ENCODE data around the gene LRRFIP1.

Gene LRRFIP1

DNA sequence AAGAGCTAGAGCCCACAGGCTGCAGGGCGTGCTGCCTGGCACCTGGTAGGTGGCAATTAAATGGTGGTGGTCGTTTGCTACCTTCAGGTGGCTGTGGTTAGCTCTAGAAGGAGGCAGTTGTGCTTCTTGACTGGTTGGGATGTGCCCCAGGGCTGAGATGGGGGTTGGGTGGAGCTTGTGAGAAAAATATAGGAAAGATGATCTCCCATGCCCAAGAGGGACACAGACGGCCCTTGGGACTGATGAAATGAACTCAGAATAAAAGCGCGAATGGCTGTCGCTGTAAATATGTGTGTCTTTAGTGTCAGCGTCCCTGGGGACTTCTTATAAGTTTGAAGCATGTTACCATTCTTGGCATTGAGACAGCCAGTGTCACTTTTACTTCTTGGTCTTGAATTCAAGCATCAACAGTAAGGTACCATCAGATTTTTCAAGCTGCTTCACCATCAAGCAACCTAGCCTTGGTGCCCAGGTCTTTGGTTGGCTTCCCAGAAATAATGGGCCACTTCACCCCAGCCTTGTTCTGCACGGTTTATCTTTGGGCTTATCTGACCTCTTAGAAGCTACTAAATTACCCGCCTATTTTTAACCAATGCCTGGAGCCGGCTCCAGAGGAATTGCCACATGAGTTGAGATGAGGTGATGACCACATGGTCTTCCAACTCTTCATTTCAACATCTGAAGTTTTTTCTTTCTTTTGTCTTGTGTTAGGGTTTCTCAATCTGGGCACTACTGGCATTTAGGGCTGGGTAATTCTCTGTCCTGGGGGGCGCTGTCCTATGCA is 11.9 kb downstream of the LRRFIP1 start:
- DNase-seq (ENCODE audit: low spot score): no peak

DNA sequence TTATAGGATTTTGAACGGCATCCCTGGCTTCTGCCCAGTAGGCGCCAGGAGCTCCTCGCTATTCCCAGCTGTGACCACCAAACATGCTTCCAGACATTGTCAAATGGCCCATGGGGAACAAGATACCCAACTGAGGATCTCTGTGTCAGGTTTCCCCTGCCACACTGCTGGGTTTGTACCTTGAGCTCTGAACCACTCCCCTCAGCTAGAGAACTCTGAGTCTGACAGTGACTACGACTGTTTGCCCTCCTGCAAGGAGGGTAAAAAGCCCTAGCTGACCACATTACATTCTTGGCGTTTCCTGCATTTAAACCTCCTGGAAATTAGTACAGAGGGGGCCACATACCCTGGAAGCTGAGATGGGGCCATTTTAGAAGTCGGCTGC is 12.4 kb downstream of the LRRFIP1 start:
- no peak for DNase-seq (ENCODE audit: low spot score)

DNA sequence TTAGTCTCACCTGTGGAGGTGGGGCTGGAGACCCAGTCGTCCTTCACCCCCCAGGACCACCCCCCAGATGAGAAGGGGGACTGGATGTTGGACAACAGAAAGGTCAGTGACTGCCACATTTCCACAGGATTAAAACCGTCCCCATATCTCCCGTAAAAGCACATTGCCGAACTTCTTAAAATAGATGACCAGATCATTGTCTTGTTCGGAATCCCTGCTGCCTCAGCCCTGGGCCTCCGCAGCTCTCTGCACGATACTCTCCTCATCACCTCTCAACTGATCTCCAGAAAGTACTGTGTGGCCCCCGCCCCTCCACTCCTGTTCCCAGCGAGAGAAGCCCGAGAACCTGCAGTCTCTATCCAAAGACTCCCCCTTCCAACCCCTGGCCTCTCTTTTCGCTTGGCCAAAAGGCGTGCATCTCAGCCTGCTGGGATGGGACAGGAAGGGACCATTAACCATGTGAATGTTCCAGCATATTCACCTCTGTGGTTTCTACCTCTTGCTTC is 13.2 kb downstream of the LRRFIP1 start:
- no peak for DNase-seq (ENCODE audit: low spot score)

DNA sequence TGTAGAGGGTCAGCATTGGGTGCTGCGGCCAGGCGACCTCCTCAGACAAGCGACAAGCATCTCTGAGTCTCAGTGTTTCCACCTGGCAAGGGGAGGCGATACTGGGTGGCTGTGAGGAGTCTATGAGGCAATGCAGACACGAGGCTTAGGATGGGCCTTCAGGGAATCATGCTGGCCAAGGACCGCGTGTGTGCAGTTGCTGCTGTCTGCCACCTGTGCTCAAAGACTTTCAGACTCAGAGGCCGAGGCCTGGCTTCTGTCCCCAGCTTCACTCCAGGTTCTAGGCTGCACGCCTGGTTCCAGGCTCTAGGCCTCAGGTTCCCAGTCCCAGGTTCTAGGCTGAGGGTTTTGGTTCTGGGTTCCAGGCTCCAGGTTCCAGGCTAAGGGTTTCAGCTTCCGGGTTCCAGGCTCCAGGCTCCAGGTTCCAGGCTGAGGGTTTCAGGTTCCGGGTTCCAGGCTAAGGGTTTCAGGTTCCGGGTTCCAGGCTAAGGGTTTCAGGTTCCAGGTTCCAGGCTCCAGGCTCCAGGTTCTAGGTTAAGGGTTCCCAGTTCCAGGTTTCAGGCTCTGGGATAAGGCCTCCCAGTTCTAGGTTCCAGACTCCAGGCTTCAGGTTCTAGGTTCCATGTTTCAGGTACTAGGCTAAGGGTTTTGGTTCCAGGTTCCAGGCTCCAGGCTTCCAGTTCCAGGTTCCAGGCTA is 14.8 kb downstream of the LRRFIP1 start:
- DNase-seq (ENCODE audit: low spot score): no peak

DNA sequence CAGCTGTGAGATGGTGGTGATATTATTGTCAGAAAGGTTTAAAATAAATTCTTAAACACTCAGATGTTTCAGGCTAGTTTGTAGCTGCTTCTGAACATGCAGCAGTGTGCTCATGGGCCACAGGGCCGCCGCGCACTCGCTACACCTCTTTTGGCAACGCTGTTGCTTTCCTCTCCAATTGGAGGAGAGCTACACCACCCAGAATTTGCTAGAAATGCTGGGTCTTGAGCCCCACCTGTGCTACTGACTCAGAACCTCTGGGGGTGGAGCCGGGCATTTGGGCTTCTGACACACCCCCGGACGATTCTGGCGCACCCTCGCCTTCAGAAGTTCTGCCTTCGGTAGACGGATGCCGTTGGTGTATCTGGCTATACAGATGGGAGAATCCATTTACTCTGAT is 15.7 kb downstream of the LRRFIP1 start:
- DNase-seq (ENCODE audit: low spot score): no peak

DNA sequence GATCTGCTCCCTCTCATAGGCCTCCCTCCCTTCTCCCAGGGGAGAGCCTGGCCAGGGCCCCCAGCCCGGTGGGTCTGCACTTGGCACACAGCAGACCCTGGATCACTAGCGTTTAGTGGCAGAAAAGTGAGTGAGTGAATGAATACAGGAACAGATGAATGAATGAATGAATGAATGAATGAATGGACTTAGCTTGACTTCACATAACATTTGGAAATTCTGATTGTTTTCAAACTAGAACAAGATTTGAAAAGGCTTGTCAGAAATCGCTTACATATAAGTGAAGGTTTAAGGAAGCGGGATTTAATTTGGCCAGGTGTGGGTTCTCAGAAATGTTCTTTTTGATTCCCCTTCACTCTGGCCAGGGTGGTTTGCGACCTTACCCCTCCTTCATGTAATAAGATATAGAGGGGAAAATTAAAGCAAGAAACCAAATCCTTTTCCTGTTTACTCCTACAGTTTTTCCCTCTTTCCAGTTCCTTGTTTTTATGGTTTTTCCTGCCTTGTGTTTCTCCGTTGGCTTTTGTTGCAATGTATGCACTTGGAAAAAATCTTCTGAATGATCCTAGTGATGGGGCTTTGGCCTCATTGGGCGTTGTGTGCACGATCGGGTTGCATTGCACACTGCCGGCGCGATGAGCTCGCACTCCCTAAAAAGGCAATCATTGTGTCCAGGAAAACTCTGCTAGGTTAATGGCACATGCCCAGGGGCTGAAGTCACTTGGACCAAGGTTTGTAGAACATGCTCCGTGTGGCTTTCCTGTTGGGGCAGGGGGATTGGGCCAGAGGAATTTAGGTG is 16.4 kb downstream of the LRRFIP1 start:
- no peak for DNase-seq (ENCODE audit: low spot score)

DNA sequence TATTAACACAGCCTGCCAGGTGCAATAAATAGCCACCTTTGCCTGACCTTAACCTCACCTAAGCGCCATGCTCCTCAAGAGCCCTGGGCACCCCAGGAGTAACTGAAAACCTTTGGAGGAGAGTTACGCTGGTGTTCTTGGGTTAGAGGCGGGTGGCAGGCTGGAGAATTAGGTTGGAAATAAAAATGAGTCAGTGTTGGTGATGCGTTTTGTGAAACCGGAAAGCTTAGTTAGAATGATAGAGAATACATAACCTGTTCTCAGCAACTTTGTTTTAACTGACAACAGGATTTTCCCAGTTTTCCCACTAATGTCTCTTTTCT is 17.0 kb downstream of the LRRFIP1 start:
- no peak for DNase-seq (ENCODE audit: low spot score)

DNA sequence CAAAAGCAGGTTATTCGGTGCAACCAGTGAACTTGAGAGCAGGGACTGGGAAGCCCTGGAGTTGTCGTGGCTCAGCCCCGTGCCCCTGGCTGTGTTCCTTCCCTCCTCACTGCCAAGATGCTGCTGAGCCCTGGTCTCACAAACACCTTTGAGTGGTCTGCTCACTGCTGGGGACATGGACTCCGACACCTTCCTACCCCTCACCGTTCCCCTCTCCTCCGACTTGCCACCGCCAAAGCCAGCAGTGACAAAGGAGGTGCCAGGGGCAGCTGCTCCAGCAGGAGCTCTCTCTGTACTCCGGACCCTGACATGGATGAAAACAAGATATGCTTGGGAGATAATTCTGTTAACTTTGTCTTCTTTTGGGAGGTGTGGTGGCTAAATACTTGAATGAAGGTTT is 17.9 kb downstream of the LRRFIP1 start:
- no peak for DNase-seq (ENCODE audit: low spot score)

DNA sequence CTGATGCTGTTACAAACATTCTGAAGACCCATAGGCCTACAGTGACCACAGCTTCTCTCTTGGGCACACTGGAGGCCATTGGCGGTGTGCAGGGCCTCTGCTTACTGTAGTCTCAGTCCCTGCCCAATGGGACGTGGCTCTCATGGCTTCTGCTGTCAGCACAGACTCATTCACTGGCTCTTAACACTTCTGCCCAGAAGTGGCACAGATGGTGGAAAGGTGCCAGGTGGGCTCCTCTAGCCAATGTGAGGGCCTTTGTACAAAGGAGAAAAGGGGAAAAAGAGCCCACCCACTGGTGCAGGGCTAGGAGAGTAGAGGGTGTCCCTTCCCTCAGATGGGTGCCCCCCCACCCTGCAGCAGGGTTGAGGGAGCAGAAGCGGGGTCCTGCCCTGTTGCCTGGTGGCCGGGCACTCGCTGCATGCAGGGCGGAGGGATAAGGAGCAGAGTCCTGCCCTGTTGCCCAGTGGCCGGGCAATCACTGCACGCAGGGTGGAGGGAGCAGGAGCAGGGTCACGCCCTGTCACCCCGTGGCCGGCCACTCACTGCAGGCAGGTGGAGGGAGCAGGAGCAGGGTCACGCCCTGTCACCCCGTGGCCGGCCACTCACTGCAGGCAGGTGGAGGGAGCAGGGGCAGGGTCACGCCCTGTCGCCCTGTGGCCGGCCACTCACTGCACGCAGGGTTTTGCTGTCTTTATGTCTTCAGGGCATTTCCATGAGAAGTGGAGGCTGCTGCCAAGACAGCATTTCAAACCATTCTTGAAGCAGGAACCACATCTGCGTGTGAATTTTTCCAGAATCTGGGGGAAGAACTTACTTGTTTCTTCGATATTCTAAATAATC is 20.0 kb downstream of the LRRFIP1 start:
- no peak for DNase-seq (ENCODE audit: low spot score)

DNA sequence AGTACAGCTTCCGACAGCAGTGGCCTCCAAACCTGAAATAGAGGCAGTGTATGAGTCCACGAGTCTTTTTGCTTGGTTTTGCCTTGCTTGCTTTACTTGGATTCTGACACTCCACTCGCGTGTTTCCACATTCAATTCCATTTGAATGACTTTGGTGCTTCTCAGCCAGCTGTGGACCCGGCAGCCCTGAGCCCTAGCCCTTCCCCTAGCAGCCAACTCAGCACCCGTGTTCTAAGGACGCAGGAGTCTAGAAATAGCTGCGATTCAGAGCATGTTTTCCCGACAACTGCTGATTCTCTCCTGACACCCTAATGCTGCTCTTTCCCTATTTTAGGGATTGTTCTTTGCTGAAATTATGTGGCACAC is 20.6 kb downstream of the LRRFIP1 start:
- no peak for DNase-seq (ENCODE audit: low spot score)

DNA sequence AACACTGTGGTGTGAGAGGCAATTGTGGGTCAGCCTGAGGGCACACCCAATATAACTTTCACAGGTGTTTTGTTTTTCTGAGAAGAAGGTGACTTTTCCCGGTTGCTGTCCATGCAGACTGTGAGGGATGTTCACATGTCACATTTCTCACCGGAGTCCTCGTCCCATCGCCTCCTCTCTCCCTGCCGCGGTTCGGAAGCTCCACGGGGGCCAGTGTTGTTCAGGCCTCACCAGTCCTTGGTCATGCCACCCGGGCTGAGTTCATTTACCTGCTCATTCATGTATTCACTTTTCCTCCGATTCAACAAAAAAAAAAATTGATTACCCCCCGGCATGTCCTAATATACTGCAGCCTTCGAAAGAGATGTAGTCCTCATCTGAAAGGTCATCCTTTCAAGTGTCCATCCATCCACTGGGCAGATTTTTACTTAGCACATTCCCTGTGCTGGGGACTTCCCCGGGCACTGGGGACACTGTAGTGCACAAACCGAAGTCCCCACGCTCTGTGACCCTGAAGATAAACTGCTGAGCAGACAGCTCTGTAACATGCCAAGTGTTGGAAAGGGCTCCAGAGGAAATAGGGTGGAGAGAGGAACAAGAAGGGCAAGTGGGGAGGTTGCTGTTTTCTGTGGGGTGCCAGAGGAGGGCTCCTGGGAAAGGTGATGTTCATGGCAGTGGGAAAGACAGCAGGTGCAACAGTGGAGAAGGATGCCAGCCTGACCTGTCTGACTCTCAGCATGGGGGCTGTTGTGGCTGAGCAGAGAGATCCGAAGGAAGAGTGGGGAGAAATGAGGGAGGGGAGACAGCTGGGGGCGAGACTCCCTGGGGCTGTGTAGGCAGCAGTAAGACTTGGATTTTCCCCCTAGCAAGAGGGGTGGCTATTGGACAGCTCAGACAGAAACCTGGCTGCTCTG is 22.4 kb downstream of the LRRFIP1 start:
- DNase-seq (ENCODE audit: low spot score): no peak

DNA sequence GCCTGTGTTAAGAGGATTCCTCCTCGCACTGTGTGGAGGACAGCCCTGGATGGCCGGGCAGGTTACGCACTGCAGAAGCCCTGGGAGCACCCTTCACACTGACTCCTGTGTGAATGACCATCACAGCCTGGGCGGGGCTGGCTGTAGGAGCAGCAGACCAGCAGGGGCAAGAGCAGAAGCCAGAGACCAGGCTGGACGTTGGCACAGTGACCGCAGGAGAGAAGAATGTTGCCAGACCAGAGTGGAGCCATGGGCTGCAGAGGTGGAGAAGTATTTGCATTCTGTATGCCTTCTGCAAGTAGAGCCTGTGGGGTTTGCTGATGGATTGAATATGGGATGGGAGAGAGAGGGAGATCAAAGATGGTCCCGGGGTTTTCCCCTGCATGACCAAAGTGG is 23.1 kb downstream of the LRRFIP1 start:
- no peak for DNase-seq (ENCODE audit: low spot score)

DNA sequence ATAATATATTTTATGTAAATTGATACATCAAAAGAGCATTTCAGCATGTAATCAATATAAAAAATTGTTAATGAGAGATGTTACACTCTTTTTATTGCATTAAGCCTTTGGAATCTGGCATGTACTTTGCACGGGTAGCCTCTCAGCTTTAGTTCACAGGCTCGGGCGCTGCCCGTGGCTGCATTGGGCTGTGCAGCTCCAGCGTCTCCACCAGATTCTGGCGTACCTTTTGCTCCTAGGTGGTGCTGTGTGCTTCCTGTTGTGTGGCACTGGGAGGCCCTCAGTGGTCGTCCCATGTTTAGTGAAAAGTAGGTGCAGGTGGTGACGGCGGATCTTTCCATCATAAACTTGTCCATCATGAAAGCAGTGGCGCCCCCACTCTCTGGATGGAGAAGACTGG is 24.4 kb downstream of the LRRFIP1 start:
- no peak for DNase-seq (ENCODE audit: low spot score)

DNA sequence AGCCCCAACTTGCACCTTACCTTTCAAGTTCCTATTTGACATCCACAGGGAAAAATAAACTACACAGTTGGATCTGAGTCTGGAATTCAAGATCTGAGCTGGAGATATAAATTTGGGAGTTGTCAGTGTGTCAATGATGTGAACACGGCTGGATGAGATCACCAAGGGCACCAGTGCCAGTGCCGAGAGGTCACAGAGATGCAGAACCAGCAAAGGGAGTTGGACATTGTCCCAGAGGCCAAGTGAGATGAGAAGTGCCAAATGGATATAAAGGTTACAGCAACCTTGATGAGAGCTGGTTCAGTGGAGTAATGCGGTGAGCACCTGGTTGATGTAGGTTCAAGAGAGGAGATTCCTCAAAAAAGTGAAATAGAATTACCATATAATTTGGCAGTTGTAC is 24.8 kb downstream of the LRRFIP1 start:
- DNase-seq (ENCODE audit: low spot score): no peak

DNA sequence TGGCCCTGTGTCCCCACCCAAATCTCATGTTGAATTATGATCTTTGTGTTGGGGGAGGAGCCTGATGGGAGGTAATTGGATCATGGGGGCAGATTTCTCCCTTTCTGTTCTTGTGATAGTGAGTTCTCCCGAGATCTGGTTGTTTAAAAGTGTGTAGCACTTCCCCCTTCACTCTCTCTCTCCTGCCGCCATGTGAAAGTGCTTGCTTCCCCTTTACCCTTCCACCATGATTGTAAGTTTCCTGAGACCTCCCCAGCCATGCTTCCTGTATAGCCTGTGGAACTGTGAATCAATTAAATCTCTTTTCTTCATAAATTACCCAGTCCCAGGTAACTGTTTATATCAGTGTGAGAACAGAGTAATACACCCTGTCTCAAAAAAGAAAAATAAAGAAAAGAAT is 25.5 kb downstream of the LRRFIP1 start:
- no peak for DNase-seq (ENCODE audit: low spot score)

DNA sequence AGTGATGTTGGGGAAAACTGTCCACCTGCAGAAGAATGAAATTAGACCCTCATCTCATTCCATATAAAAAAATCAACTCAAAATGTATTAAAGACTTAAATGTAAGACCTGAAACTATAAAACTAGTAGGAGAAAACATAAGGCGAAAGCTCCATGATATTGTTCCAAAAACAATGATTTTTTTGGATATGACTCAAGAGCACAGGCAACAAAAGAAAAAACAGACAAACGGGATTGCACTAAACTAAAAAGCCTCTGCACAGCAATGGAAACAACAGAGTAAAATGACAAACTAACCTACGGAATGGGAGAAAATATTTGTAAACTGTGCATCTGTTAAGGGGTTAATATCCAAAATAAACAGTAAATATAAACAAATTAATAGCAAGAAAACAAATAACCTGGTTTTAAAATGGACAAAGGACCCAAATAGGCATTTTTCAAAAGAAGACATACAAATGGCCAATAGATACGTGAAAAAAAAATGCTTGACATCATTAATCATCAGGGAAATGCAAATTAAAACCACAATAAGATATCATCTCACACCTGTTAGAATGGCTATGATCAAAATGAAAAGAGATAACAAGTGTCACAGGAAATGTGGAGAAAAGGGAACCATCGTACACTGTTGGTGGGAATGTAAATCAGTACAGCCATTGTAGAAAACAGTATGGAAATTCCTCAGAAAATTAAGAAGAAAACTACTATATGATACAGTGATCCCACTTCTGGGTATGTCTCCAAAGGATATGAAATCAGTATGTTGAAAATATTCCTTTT is 26.6 kb downstream of the LRRFIP1 start:
- peak; percentile 17 for DNase-seq (ENCODE audit: low spot score)

DNA sequence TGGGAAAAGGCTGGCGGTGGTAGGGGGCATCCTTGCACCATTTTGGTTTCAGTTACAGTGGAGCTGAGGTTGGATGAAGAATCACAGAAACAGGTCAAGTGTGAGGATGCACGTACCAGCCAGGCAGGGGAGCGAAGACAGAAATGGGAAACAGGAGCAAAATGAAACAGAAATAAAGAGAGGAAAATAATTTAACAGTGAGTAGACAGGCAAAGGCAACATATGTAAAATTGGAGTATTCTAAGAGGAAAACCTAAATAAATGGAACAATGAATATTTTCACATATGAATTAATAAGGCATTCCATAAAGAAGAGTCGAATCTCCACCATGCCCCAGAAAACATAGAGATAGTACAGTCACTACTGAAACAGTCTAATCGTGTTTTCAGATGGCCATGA is 29.7 kb downstream of the LRRFIP1 start:
- no peak for DNase-seq (ENCODE audit: low spot score)

DNA sequence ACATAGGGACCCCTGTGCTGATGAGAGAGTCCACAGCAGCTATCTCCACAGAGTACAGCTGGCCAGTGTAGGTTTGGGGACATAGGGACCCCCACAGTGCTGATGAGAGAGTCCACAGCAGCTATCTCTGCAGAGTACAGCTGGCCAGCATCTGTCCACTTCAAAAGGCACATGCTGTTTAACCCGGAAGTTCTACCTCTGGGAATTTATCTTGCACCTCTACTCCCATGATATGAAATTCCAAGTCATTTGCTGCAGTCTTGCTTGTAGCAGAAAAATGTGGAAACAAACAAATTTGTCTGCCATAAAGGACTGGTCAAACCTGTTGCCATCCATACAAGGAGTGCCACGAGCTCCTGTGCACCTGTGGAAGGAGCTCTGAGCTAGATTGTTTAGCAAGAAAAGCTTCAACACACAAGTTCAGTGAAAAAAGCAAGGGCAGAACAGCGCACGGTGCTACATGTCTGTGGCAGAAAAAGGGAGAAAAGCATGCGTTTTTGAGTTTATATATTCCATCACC is 33.1 kb downstream of the LRRFIP1 start:
- DNase-seq (ENCODE audit: low spot score): no peak

DNA sequence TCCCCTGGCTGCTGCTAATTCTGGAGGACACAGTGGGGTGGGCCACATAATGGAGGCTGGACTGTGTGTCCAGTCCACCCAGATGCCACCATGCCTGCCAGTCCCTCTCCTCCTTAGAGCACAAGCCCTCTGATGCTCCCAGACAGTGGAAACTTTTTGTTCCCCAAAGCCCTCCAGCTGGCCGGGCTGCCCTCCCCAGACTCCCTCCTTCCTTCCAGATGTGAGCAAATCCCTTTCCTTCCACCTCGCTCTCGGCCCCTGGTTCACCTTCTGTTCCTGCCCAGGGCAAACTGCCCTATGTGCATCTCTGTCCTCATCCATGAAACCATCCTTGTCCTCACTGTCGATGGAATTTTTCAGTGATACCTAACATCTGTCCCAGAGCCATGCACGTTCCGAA is 33.9 kb downstream of the LRRFIP1 start:
- DNase-seq (ENCODE audit: low spot score): no peak

DNA sequence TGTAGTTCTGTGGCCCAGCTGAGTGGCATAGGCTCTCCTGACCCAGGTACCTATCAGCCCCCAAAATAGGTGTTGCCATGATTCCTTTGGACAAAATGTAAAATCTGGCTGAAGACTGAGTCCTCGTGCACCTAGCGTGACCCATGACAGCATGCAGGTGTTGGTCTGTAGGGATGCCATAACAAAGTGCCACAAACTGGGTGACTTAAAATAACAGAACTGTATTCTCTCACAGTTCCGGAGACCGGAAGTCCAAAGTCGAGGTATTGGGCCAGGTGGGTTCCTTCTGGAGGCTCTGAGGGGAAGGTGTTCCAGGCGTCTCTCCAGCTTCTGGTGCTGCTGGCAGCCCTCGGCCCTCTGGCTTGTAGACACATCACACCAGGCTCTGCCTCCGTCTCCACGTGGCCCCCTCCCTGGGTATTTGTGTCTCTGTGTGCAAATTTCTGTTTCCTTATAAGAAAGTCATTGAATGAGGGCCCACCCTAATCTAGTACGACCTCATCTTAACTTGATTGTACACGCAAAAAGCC is 34.5 kb downstream of the LRRFIP1 start:
- DNase-seq (ENCODE audit: low spot score): no peak

All from NAMALWA (cell line).